ENCODE results near the gene SLAMF1. TPM values are rescaled to one million over a fixed set of nuclear protein-coding genes. Genes with fewer than 3 reads are reported as not detected.
A peak's percentile ranks its signal among the peaks of the same experiment; 100 is the strongest.

Gene SLAMF1
- total and polyA plus RNA-seq, 9 of the 15 experiments (the other 6 are each of a cell fraction or from before 2014, with no cell fraction given) = 0.04 to 0.17 (median 0.11) TPM; not detected in 4

DNA sequence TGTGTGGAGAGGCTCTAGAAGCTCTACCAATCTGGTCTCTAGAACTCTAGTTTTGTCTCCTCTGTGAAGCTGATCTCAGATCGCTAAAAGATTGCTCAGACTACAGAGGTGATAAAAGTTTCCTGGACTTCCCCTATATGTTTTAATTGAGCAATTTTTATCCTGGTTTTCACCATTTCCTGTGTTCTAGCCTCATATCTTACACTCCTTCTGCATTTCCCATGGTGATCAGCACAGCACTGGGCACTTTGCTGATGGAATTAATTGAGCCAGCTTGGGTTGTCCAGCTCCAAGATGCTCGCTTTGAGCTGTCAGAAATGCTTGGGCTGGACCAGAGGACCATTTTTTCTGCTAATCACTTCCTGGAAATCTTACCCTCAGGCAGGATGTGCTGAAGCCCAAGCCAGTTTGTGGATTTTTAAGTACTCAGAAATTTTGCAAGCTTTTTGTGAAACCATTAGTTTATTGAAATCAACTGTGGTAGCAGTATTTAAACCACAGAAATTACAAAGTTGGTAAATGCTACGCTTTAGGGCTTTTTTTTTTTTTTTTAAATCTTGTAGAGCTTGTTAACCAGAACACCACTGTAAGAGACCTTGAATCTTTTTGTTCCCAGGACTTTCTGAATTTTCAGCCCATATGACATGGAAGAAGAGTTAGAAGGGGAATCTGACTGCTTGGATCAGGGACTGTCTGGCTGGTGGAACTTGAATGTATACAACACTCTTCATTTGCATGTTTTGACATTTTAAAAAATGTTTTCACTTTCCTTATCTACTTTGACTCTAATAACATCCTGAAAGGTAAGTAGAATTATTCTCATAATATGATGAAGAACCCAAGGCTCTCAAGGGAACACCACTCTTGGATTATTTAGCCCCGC lies 36.4 kb upstream of the SLAMF1 start:
- FAIRE-seq (no peak), DNase-seq (ENCODE audit: extremely low read depth in 1 of 4, low spot score in 3 of 4) (no peak), ATAC-seq (no peak)
- in situ Hi-C loops (cut with MboI) = loop anchor here (5.0 kb wide), 1 partner anchor 251 kb away; no protein-coding TSS in a partner anchor
- ChIA-PET POLR2A (no interaction called here), CTCF (ENCODE audit: low intra/inter-chr PET ratio) (interaction anchor here (0.5 to 0.6 kb wide), 3 partner anchors 132 to 692 kb away, joined by 3 to 4 read pairs (median 3); no protein-coding TSS in a partner anchor)
- intact Hi-C loops (cut with micrococcal nuclease) = loop anchor here (1.0 to 5.0 kb wide), 2 partner anchors 147 to 309 kb away; no protein-coding TSS in a partner anchor
- WGBS (ENCODE audit: insufficient coverage, low coverage, missing lambda C conversion rate) = 0% methylated on average over 4 of the region's 4 CpGs
- no peak overlapping the region for H3K4me2 ChIP-seq (ENCODE audit: insufficient read depth, low read length)
- H3K4me3 ChIP-seq = no peak overlapping the region
- H3K4me1 ChIP-seq (replicated peaks in 1 of 2; ENCODE audit: control insufficient read depth in 2 of 2, insufficient read depth in 2 of 2, low read length in 2 of 2) = peaks cover 0 to 2% of the 10 kb centered on the region in 2 experiments; a peak in 2 of 5 replicates
- no TSS peak for BruUV-seq (replicated peaks)
- no peaks in the 10 kb centered on the region for H3K36me3 ChIP-seq (ENCODE audit: control insufficient read depth, insufficient read depth, low read length)
- no peaks in the 10 kb centered on the region for H3K9me1 ChIP-seq (ENCODE audit: control insufficient read depth, insufficient read depth, low read length)
- no peaks in the 10 kb centered on the region; a peak in 1 of 5 replicates for H3K27me3 ChIP-seq (ENCODE audit: control insufficient read depth in 2 of 2, insufficient read depth in 2 of 2, low read length in 2 of 2)
- peaks cover 5% of the 10 kb centered on the region; the same call in 1 of the 2 replicates for H4K20me1 ChIP-seq (replicated peaks; ENCODE audit: control insufficient read depth, insufficient read depth, low read length)
- H3K79me2 ChIP-seq (ENCODE audit: control insufficient read depth, insufficient read depth, low read length) = no peaks in the 10 kb centered on the region
- TF ChIP-seq, protein P1, sequence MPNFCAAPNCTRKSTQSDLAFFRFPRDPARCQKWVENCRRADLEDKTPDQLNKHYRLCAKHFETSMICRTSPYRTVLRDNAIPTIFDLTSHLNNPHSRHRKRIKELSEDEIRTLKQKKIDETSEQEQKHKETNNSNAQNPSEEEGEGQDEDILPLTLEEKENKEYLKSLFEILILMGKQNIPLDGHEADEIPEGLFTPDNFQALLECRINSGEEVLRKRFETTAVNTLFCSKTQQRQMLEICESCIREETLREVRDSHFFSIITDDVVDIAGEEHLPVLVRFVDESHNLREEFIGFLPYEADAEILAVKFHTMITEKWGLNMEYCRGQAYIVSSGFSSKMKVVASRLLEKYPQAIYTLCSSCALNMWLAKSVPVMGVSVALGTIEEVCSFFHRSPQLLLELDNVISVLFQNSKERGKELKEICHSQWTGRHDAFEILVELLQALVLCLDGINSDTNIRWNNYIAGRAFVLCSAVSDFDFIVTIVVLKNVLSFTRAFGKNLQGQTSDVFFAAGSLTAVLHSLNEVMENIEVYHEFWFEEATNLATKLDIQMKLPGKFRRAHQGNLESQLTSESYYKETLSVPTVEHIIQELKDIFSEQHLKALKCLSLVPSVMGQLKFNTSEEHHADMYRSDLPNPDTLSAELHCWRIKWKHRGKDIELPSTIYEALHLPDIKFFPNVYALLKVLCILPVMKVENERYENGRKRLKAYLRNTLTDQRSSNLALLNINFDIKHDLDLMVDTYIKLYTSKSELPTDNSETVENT (CRISPR knock-in tag; IDR thresholded peaks at IDR 0.05) = no peak
- TF ChIP-seq, protein P2, sequence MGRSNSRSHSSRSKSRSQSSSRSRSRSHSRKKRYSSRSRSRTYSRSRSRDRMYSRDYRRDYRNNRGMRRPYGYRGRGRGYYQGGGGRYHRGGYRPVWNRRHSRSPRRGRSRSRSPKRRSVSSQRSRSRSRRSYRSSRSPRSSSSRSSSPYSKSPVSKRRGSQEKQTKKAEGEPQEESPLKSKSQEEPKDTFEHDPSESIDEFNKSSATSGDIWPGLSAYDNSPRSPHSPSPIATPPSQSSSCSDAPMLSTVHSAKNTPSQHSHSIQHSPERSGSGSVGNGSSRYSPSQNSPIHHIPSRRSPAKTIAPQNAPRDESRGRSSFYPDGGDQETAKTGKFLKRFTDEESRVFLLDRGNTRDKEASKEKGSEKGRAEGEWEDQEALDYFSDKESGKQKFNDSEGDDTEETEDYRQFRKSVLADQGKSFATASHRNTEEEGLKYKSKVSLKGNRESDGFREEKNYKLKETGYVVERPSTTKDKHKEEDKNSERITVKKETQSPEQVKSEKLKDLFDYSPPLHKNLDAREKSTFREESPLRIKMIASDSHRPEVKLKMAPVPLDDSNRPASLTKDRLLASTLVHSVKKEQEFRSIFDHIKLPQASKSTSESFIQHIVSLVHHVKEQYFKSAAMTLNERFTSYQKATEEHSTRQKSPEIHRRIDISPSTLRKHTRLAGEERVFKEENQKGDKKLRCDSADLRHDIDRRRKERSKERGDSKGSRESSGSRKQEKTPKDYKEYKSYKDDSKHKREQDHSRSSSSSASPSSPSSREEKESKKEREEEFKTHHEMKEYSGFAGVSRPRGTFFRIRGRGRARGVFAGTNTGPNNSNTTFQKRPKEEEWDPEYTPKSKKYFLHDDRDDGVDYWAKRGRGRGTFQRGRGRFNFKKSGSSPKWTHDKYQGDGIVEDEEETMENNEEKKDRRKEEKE (IDR thresholded peaks at IDR 0.05; ENCODE audit: borderline replicate concordance in 1 of 2, control insufficient read depth in 1 of 2, low read depth in 2 of 2, low read length in 1 of 2) = no peak
- TF ChIP-seq RFX1 (IDR thresholded peaks at IDR 0.05) (no peak), BCL6 (CRISPR knock-in tag; IDR thresholded peaks at IDR 0.05) (no peak)
- TF ChIP-seq, protein P3, sequence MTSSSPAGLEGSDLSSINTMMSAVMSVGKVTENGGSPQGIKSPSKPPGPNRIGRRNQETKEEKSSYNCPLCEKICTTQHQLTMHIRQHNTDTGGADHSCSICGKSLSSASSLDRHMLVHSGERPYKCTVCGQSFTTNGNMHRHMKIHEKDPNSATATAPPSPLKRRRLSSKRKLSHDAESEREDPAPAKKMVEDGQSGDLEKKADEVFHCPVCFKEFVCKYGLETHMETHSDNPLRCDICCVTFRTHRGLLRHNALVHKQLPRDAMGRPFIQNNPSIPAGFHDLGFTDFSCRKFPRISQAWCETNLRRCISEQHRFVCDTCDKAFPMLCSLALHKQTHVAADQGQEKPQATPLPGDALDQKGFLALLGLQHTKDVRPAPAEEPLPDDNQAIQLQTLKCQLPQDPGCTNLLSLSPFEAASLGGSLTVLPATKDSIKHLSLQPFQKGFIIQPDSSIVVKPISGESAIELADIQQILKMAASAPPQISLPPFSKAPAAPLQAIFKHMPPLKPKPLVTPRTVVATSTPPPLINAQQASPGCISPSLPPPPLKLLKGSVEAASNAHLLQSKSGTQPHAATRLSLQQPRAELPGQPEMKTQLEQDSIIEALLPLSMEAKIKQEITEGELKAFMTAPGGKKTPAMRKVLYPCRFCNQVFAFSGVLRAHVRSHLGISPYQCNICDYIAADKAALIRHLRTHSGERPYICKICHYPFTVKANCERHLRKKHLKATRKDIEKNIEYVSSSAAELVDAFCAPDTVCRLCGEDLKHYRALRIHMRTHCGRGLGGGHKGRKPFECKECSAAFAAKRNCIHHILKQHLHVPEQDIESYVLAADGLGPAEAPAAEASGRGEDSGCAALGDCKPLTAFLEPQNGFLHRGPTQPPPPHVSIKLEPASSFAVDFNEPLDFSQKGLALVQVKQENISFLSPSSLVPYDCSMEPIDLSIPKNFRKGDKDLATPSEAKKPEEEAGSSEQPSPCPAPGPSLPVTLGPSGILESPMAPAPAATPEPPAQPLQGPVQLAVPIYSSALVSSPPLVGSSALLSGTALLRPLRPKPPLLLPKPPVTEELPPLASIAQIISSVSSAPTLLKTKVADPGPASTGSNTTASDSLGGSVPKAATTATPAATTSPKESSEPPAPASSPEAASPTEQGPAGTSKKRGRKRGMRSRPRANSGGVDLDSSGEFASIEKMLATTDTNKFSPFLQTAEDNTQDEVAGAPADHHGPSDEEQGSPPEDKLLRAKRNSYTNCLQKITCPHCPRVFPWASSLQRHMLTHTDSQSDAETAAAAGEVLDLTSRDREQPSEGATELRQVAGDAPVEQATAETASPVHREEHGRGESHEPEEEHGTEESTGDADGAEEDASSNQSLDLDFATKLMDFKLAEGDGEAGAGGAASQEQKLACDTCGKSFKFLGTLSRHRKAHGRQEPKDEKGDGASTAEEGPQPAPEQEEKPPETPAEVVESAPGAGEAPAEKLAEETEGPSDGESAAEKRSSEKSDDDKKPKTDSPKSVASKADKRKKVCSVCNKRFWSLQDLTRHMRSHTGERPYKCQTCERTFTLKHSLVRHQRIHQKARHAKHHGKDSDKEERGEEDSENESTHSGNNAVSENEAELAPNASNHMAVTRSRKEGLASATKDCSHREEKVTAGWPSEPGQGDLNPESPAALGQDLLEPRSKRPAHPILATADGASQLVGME (CRISPR knock-in tag; IDR thresholded peaks at IDR 0.05) = peak; percentile 76; the same call in 1 of the 2 replicates
- H3K27ac ChIP-seq (ENCODE audit: extremely low read depth, low read depth, low read length) = no peak overlapping the region
- H2AFZ ChIP-seq (ENCODE audit: low read depth, low read length) = no peak overlapping the region
- no peak overlapping the region for H3K9ac ChIP-seq (ENCODE audit: insufficient read depth in 1 of 2, low read depth in 2 of 2, low read length in 2 of 2)
- H3K9me3 ChIP-seq (replicated peaks; ENCODE audit: control insufficient read depth, insufficient read depth, low read depth, low read length) = no peaks in the 10 kb centered on the region
